ENCODE measurements around the gene PLCH1.
"Not testable (repeated sequence)": the region's sequence is repeated elsewhere in the genome, so short reads cannot be mapped to it uniquely, and the experiment has no call there.

The PLCH1 gene

DNA sequence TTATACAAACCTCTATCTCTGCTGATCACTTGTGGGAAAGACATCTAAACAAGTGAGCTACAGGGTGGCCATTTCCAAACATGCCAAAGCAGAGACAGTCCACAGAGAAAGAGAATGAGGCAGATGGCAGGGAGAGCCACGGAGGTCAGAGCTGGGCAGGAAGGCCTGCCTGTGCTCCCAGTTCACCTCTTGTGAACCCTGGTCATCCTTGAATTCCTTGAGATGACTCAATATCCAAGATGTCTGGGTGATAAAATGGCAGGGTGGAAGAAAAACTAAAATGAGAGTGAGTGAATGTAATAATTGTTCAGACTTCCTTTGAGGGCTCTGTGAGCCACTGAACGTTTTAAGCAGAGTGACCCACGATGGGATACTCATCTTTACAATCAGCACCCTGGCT lies 104.8 kb downstream of the PLCH1 start:
- no peak for DNase-seq

DNA sequence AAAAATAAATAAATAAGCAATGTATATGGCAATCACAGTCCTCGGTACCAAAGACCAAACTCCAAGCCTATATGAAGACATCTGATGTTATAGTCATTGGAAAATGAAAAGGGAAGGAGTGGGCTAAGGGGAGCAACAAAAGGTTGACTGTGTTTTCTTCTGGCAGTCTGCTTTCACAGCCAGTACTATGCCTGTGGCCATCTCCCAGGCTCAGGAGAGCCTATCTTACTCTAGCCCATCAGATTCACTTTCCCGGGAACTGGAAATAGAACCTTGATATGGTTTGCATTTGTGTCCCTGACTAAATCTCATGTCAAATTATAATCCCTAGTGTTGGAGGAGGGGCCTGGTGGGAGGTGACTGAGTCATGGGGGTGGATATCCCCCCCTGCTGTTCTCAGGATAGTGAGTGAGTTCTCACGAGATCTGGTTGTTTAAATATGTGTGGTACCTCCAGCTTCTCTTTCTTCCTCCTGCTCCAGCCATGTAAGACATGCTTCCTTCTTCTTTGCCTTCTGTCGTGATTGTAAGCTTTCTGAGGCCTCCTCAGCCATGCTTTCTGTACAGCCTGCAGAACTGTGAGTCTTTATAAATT lies 105.3 kb downstream of the PLCH1 start:
- no peak for DNase-seq

GRCh38 chr3:155638461-155638860 lies 106.4 kb downstream of the PLCH1 start:
- DNase-seq, result not testable (repeated sequence)

GRCh38 chr3:155637567-155637966 lies 107.3 kb downstream of the PLCH1 start:
- DNase-seq, result no peak

GRCh38 chr3:155635056-155635455 lies 109.8 kb downstream of the PLCH1 start:
- DNase-seq, result no peak

- no peak for DNase-seq
These were observed 110.7 kb downstream of the PLCH1 start for GRCh38 chr3:155634121-155634719.

GRCh38 chr3:155631323-155632019 lies 113.4 kb downstream of the PLCH1 start:
- no peak for DNase-seq

GRCh38 chr3:155629556-155629955 lies 115.3 kb downstream of the PLCH1 start:
- no peak for DNase-seq

- no peak for DNase-seq
These were observed 115.8 kb downstream of the PLCH1 start for GRCh38 chr3:155629056-155629455.

GRCh38 chr3:155622647-155623046 lies 122.2 kb downstream of the PLCH1 start:
- DNase-seq, result not testable (repeated sequence)

GRCh38 chr3:155620552-155620951 lies 124.3 kb downstream of the PLCH1 start:
- not testable (repeated sequence) for DNase-seq

GRCh38 chr3:155619118-155619915 lies 125.6 kb downstream of the PLCH1 start:
- no peak for DNase-seq

DNA sequence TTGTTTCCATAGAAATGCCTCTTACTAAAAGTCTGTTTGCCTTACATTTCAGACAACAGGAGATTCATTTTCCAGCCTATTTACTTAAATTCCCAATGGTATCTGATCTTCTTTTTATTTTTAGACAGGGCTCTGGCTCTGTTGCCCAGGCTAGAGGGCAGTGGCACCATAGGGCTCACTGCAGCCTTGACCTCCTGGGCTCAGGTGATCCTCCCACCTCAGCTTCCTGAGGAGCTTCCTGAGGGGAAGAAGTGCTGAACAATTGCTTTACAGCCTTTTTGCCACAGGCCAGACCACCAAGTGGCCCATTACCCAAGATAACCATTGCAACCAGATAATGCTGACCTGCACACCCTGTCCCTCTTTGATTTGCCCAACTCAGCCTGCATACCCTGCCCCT lies 126.3 kb downstream of the PLCH1 start:
- DNase-seq, result no peak

GRCh38 chr3:155617346-155617925 lies 127.4 kb downstream of the PLCH1 start:
- no peak for DNase-seq

GRCh38 chr3:155615141-155615540 lies 129.7 kb downstream of the PLCH1 start:
- DNase-seq, result not testable (repeated sequence)

DNA sequence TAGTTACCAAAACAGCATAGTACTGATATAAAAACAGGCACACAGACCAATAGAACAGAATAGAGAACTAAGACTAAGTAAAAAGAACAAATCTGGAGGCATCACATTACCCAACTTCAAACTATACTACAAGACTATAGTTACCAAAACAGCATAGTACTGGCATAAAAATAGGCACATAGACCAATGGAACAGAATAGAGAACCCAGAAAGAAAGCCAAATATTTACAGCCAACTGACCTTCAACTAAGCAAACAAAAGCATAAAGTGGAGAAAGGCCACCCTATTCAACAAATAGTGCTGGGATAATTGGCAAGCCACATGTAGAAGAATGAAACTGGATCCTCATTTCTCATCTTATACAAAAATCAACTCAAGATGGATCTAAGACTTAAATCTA lies 130.5 kb downstream of the PLCH1 start:
- DNase-seq, result not testable (repeated sequence)

GRCh38 chr3:155611456-155611855 lies 133.4 kb downstream of the PLCH1 start:
- no peak for DNase-seq

DNA sequence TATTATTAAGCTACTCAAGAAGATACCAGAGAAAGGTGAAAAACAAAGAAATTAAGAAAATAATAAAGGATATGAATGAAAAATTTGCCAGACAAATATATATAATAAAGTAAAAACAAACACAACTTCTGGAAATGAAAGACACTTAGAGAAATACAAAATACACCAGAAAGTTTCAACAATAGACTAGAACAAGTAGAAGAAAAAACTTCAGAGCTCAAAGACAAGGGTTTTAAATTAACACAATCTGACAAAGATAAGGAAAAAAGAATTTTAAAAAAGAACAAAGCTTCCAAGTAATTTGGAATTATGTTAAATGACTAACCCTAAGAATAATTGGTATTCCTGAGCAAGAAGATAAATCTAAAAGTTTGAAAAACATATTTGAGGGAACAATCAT lies 135.3 kb downstream of the PLCH1 start:
- no peak for DNase-seq

DNA sequence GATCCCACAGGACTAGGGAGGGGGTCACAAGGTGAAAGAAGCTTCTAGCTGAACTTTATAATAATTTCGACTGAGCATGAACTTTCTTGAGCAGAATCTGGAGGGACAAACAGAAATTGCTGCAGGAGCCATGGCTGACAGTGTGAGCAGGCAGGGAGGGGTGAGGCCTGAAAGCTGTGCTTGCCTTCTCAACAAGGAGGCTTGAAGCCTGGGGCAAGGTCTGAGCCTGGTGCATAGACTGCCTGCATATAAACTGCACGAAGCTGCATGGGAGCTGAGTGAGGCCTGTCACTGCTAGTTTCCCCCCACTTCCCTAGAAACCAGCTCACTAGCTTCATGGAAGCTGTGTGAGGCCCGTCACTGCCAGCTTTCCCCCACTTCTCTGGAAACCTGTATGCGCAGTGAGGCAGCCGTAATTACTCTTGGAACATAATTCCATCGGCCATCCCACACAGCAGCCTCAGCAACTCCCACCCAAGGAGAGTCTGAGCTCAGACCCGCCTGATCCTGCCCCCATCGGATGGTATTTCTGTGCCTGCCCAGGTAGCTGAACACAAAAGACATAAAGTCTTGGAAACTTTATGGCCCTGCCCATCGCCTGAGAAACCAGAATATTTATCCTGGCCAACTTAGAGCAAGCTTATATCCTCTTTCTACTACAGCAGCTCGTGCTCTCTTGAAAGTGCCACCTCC lies 136.5 kb downstream of the PLCH1 start:
- no peak for DNase-seq

- no peak for DNase-seq
These were observed 137.1 kb downstream of the PLCH1 start for GRCh38 chr3:155607761-155608160.

DNA sequence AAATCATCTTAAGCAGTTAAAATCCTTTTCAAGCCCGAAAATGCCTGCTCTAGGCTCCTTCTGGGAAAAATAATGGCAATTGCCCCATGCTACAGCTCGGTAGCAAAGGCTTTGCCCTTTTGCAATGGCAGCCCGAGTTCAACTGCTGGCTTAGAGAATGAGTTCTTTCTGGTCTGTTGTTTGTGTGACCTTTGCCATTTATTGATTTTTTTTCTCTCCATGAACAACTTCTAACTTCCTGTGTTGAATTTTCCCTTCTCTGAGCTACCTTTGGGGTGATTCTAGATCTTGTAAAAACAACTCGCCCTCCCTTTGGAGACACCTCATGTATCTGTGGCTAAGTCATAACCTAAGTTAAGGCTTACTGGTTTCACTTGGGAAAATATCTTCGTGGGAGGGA lies 139.3 kb downstream of the PLCH1 start:
- no peak for DNase-seq

DNA sequence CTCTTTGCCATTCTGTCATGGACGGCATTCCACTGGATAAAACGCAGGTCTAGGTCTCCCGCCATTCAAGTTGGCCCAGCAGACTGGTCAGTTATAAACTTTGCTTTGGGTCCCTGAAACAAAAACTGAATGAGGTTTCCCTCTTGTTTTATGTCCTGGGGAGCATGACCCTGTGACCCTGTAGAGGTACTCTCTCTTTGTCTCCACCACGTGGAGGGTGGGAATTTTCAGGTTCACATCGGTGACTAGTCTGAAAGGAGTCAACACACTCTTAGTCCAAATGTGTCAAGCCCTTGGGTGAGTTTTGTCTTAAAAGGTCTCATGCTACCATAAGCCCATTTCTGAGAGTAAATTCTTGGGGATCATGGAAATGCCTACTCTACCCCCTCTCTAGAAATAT lies 139.9 kb downstream of the PLCH1 start:
- no peak for DNase-seq

DNA sequence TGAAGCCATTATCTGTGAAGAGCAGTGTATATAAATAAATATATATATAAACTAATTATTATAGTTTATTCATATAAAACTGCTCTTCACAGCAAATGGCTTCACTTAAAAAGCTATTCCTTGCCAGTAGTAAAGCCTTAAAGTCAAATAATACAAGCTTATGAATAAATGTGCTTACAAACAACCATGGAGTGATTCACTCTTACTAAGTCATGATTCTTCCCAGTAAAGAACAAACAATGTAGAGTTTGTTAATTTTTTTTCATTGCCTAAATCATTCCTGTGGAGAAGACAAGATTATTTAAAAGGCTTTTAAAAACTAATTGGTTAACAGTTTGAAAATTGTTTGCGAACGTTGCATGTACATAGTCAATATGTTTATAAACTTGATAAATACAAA lies 140.7 kb downstream of the PLCH1 start:
- no peak for DNase-seq
